ENCODE results near the gene DLST.

The DLST gene

GRCh38 chr14:74942181-74942580 lies 60.5 kb downstream of the DLST start:
- DNase-seq, result no peak

GRCh38 chr14:74942608-74943007 lies 60.9 kb downstream of the DLST start:
- DNase-seq, result no peak

GRCh38 chr14:74945261-74945851 lies 63.6 kb downstream of the DLST start:
- no peak for DNase-seq

GRCh38 chr14:74945852-74946658 lies 64.3 kb downstream of the DLST start:
- peak in 1 of 2 experiments; percentile 18 for DNase-seq

- DNase-seq, result no peak
Observed at GRCh38 chr14:74946659-74947281, 65.1 kb downstream of the DLST start.

- no peak for DNase-seq
Observed at GRCh38 chr14:74947353-74948227, 65.9 kb downstream of the DLST start.

- no peak for DNase-seq
Observed at GRCh38 chr14:74948228-74949175, 66.8 kb downstream of the DLST start.

GRCh38 chr14:74949191-74949601 lies 67.5 kb downstream of the DLST start:
- no peak for DNase-seq

- no peak for DNase-seq
Observed at GRCh38 chr14:74949859-74950573, 68.3 kb downstream of the DLST start.

- no peak for DNase-seq
Observed at GRCh38 chr14:74950795-74951442, 69.2 kb downstream of the DLST start.

GRCh38 chr14:74951443-74952179 lies 69.9 kb downstream of the DLST start:
- DNase-seq, result no peak

GRCh38 chr14:74952180-74952665 lies 70.5 kb downstream of the DLST start:
- no peak for DNase-seq

GRCh38 chr14:74952697-74953484 lies 71.2 kb downstream of the DLST start:
- no peak for DNase-seq

All from cerebellar nuclear complex (tissue), 1 donor.